Activated CD4-positive, alpha-beta T cell treated with anti-CD3 and anti-CD28 coated beads, Interleukin-2, amount 50 U/mL, for 24 hours (primary cell): Measurements from ENCODE around the gene EHMT2.
A peak's percentile ranks its signal among the peaks of the same experiment; 100 is the strongest.
"Not testable (repeated sequence)": the region's sequence is repeated elsewhere in the genome, so short reads cannot be mapped to it uniquely, and the experiment has no call there.

Experiments used
- DNase-seq, 2 donors: peaks; one replicate each; pipeline ENCODE4 v3.0.0-alpha.2; 2020; ENCODE audit warnings: low read depth in 1 of 2, low spot score in 1 of 2

The EHMT2 gene

DNA sequence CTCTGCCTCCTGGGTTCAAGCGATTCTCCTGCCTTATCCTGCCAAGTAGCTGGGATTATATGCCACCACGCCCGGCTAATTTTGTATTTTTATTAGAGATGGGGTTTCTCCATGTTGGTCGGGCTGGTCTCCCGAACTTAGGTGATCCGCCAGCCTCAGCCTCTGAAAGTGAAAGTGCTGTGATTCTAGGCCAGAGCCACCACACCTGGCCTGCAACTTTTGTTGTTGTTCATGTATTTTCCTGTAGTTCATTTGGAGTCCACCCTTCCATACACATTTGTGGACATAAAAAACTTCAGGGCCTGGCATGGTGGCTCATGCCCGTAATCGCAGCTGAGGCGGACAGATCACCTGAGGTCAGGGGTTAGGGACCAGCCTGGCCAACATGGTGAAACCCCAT lies 55.4 kb downstream of the EHMT2 start:
- DNase-seq = no peak

GRCh38 chr6:31839779-31840126 lies 57.7 kb downstream of the EHMT2 start:
- not testable (repeated sequence) for DNase-seq

DNA sequence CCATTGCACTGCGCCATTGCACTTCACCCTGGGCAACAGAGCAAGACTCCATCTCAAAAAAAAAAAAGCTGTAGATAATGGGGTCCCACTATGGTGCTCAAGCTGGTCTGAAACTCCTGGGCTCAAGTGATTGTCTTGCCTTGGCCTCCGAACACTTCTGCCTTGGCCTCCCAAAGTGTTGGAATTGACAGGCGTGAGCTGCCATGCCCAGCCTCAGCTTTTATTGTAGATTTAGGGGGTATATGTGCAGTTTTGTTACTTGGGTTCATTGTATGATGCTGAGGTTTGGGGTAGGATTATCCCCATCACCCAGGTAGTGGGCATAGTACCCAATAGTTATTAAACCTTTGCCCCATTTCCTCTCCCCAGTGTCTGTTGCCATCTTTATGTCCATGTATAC lies 58.5 kb downstream of the EHMT2 start:
- no peak for DNase-seq

DNA sequence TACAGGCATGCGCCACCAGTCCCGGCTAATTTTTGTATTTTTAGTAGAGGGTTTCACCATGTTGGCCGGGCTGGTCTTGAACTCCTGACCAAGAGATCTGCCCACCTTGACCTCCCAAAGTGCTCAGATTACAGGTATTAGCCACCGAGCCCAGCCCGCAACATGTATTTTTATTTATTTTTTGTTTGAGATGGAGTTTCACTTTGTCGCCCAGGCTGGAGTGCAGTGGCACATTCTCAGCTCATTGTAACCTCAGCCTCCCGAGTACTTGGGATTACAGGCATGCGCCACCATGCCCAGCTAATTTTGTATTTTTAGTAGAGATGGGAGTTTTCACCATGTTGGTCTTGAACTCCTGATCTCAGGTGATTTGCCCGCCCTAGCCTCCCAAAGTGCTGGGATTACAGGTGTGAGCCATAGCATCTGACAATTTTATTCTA lies 59.4 kb downstream of the EHMT2 start:
- DNase-seq = not testable (repeated sequence)

DNA sequence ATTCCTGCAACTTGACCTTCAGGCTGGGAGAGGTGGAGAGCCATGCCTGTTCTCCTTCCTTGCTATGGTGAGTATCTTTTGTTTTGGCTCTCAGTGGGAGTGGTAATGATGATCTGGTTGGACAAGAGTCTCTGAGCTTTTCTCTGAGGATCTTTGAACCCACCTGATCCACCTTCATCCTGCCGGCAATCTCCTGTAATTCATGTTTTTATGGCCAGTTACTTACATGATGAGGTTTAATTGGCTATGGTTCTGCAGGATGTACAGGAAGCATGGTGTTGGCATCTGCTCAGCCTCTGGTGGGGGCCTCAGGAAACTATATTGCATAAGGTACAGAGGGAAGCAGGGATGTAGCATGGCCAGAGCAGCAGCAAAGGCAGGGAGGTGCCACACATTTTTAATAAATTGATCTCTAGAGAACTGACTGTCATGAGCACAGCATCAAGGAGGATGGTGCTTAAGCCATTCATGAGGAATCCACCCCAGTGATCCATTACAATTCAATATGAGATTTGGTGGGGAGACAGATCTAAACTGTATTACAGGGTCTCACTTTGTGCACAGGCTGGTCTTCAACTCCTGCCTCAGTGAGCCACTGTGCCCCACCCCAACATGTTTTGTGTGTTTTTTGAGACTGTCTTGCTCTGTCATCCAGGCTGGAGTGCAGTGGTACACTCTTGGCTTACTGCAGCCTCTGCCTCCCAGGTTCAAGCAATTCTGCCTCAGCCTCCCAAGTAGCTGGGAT lies 60.0 kb downstream of the EHMT2 start:
- DNase-seq = no peak

DNA sequence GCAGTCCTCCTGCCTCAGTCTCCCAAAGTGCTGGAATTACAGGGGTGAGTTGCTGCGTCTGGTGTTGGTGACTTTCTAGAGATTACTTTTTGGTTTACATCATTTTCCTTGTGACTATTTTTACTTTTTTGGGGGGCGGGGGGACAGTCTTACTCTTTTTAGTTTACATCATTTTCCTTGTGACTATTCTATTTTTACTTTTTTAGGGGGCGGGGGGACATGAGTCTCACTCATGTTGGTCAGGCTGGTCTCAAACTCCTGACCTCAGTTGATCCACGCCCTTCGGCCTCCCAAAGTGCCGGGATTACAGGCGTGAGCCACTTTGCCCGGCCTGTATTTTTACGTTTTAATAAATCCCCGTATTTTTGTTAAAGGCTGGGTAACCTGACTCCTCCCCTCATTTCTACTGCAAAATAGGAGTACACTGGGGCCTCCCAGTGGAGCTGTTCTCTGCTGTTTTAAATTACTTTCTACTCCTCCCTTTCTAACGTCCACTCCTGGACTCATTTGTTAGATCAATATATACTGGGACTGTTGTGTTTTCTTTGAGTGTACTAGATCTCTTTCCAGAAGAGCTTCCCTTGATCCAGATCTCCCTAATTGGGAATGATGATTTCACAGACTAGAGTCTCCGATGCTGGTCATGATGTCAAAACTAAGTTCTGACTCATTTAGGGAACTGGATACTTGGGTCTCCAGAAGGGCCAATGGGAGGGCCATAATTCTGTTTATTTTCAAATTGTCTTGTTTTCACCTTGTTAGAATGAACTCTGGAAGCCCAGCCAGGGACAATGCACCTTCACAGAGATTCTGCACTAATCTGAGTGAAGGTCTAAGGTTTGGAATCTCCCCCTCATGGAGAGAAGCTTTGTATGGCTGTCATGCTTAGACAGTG lies 60.8 kb downstream of the EHMT2 start:
- DNase-seq = no peak

DNA sequence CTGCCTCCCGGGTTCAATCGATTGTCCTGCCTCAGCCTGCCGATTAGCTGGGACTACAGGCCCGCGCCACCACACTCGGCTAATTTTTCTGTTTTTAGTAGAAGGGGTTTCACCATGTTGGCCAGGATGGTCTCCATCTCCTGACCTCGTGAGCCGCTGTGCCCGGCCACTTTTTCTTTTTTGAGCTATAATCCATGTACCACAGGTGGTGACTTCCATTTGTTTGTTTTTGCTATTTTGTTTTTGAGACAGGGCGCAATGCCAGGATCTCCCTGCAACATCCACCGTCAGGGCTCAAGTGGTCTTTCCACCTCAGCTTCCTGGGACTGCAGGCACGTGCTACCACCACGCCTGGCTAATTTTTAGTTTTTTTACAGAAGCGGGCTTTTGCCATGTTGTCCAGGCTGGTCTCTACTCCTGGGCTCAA lies 61.4 kb downstream of the EHMT2 start:
- DNase-seq = no peak

- DNase-seq = peak; percentile 80 to 82
These were observed 62.9 kb downstream of the EHMT2 start for GRCh38 chr6:31834367-31835250.

- no peak for DNase-seq
These were observed 65.9 kb downstream of the EHMT2 start for GRCh38 chr6:31831350-31832215.

DNA sequence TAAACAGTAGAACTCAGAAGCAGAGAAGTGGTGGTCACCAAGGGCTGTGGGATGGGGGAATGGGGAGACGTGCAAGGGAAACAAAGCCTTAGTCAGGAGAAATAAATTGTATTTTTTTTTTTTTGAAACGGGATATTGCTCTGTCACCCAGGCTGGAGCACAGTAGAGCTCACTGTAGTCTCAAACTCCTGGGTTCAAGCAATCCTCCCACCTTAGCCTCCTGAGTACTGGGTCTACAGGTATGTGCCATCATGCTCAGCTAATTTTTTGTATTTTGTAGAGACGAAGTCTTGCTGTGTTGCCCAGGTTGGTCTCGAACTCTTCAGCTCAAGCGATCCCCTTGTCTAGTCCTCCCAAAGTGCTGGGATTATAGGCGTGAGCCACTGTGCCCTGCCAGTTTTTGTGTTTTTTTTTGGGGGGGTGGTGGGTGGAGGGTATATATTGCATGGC lies 66.6 kb downstream of the EHMT2 start:
- no peak for DNase-seq
